ENCODE results near the gene MRPS12.
A peak's percentile ranks its signal among the peaks of the same experiment; 100 is the strongest.

The MRPS12 gene

DNA sequence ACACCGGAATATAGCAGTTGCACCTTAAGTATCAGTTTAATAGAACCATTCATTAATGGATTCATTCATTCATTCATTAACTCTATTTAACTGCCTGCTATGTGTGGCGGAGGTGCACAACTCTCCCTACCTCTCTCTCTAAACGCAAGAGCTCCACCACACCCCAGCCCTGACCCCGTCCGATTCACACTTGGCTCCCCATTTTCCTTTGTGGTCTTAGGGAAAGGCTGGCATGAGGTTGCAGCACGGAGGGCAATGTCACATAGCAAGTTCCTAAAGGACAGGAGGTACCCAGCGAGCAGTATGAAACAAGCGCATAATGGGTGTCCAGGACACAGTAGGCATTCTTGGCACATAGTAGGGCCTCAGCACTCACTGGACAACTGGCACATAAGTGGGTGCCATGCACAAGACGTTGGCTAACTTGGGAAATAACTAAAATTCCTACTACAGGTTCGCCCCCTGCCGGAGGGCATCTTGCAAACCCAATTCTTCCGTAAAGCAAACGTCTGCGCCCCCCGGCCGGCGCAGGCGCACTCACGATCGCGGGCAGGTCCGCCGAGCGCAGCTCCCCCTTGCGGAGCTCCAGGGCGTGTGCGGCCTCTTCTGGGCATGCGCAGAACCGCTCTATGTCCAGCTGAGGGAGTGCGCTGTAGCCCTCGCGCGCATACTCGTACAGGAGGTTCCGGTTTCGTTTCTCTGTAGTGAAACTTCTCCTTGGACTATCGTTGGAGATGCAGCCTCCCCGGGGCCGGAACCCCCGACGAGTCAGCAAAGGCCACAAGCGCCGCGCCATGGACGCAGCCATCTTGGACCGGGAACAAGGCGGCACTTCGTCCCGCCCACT lies 592 bp upstream of the MRPS12 start, which contains the start of gene SARS2 (continued):
- TF ChIP-seq, protein P1, sequence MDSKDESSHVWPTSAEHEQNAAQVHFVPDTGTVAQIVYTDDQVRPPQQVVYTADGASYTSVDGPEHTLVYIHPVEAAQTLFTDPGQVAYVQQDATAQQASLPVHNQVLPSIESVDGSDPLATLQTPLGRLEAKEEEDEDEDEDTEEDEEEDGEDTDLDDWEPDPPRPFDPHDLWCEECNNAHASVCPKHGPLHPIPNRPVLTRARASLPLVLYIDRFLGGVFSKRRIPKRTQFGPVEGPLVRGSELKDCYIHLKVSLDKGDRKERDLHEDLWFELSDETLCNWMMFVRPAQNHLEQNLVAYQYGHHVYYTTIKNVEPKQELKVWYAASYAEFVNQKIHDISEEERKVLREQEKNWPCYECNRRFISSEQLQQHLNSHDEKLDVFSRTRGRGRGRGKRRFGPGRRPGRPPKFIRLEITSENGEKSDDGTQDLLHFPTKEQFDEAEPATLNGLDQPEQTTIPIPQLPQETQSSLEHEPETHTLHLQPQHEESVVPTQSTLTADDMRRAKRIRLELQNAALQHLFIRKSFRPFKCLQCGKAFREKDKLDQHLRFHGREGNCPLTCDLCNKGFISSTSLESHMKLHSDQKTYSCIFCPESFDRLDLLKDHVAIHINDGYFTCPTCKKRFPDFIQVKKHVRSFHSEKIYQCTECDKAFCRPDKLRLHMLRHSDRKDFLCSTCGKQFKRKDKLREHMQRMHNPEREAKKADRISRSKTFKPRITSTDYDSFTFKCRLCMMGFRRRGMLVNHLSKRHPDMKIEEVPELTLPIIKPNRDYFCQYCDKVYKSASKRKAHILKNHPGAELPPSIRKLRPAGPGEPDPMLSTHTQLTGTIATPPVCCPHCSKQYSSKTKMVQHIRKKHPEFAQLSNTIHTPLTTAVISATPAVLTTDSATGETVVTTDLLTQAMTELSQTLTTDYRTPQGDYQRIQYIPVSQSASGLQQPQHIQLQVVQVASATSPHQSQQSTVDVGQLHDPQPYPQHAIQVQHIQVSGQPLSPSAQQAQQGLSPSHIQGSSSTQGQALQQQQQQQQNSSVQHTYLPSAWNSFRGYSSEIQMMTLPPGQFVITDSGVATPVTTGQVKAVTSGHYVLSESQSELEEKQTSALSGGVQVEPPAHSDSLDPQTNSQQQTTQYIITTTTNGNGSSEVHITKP (tag by site-specific recombination; IDR thresholded peaks at IDR 0.05): no peak; the same call in 1 of the 2 replicates
- no peak for TF ChIP-seq OSR2 (tag by site-specific recombination; IDR thresholded peaks at IDR 0.05)
- TF ChIP-seq ZNF416 (tag by site-specific recombination; IDR thresholded peaks at IDR 0.05): no peak
- peak; percentile 84 for TF ChIP-seq ZBTB17 (tag by site-specific recombination; IDR thresholded peaks at IDR 0.05)
- TF ChIP-seq ZNF133 (tag by site-specific recombination; IDR thresholded peaks at IDR 0.05): 0 out of 2 replicates have a peak, but pooled peaks have one; percentile 32
- TF ChIP-seq, protein P2, sequence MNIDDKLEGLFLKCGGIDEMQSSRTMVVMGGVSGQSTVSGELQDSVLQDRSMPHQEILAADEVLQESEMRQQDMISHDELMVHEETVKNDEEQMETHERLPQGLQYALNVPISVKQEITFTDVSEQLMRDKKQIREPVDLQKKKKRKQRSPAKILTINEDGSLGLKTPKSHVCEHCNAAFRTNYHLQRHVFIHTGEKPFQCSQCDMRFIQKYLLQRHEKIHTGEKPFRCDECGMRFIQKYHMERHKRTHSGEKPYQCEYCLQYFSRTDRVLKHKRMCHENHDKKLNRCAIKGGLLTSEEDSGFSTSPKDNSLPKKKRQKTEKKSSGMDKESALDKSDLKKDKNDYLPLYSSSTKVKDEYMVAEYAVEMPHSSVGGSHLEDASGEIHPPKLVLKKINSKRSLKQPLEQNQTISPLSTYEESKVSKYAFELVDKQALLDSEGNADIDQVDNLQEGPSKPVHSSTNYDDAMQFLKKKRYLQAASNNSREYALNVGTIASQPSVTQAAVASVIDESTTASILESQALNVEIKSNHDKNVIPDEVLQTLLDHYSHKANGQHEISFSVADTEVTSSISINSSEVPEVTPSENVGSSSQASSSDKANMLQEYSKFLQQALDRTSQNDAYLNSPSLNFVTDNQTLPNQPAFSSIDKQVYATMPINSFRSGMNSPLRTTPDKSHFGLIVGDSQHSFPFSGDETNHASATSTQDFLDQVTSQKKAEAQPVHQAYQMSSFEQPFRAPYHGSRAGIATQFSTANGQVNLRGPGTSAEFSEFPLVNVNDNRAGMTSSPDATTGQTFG (tag by site-specific recombination; IDR thresholded peaks at IDR 0.05; ENCODE audit: borderline replicate concordance): no peak
- TF ChIP-seq SETDB1 (IDR thresholded peaks at IDR 0.05; ENCODE audit: insufficient read length, low read length): no peak
- TF ChIP-seq ZBTB1 (tag by site-specific recombination; IDR thresholded peaks at IDR 0.05): no peak
- peak; percentile 92; the same call in 1 of the 2 replicates for TF ChIP-seq SP3 (tag by site-specific recombination; IDR thresholded peaks at IDR 0.05)
- no peak for TF ChIP-seq ZNF19 (tag by site-specific recombination; IDR thresholded peaks at IDR 0.05; ENCODE audit: low read depth)
- no peak for TF ChIP-seq ZNF768 (tag by site-specific recombination; IDR thresholded peaks at IDR 0.05)
- no peak for TF ChIP-seq ZNF521 (tag by site-specific recombination; IDR thresholded peaks at IDR 0.05)
- no peak for TF ChIP-seq PRDM1 (tag by site-specific recombination; IDR thresholded peaks at IDR 0.05)
- peak; percentile 89; the same call in 1 of the 2 replicates for TF ChIP-seq ZSCAN16 (tag by site-specific recombination; IDR thresholded peaks at IDR 0.05)
- TF ChIP-seq, protein P3, sequence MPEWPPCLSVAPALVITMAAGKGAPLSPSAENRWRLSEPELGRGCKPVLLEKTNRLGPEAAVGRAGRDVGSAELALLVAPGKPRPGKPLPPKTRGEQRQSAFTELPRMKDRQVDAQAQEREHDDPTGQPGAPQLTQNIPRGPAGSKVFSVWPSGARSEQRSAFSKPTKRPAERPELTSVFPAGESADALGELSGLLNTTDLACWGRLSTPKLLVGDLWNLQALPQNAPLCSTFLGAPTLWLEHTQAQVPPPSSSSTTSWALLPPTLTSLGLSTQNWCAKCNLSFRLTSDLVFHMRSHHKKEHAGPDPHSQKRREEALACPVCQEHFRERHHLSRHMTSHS (tag by site-specific recombination; IDR thresholded peaks at IDR 0.05): no peak
- TF ChIP-seq, protein P4, sequence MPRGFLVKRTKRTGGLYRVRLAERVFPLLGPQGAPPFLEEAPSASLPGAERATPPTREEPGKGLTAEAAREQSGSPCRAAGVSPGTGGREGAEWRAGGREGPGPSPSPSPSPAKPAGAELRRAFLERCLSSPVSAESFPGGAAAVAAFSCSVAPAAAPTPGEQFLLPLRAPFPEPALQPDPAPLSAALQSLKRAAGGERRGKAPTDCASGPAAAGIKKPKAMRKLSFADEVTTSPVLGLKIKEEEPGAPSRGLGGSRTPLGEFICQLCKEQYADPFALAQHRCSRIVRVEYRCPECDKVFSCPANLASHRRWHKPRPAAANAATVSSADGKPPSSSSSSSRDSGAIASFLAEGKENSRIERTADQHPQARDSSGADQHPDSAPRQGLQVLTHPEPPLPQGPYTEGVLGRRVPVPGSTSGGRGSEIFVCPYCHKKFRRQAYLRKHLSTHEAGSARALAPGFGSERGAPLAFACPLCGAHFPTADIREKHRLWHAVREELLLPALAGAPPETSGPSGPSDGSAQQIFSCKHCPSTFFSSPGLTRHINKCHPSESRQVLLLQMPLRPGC (tag by site-specific recombination; IDR thresholded peaks at IDR 0.05): peak; percentile 61; the same call in 1 of the 2 replicates
- TF ChIP-seq, protein P5, sequence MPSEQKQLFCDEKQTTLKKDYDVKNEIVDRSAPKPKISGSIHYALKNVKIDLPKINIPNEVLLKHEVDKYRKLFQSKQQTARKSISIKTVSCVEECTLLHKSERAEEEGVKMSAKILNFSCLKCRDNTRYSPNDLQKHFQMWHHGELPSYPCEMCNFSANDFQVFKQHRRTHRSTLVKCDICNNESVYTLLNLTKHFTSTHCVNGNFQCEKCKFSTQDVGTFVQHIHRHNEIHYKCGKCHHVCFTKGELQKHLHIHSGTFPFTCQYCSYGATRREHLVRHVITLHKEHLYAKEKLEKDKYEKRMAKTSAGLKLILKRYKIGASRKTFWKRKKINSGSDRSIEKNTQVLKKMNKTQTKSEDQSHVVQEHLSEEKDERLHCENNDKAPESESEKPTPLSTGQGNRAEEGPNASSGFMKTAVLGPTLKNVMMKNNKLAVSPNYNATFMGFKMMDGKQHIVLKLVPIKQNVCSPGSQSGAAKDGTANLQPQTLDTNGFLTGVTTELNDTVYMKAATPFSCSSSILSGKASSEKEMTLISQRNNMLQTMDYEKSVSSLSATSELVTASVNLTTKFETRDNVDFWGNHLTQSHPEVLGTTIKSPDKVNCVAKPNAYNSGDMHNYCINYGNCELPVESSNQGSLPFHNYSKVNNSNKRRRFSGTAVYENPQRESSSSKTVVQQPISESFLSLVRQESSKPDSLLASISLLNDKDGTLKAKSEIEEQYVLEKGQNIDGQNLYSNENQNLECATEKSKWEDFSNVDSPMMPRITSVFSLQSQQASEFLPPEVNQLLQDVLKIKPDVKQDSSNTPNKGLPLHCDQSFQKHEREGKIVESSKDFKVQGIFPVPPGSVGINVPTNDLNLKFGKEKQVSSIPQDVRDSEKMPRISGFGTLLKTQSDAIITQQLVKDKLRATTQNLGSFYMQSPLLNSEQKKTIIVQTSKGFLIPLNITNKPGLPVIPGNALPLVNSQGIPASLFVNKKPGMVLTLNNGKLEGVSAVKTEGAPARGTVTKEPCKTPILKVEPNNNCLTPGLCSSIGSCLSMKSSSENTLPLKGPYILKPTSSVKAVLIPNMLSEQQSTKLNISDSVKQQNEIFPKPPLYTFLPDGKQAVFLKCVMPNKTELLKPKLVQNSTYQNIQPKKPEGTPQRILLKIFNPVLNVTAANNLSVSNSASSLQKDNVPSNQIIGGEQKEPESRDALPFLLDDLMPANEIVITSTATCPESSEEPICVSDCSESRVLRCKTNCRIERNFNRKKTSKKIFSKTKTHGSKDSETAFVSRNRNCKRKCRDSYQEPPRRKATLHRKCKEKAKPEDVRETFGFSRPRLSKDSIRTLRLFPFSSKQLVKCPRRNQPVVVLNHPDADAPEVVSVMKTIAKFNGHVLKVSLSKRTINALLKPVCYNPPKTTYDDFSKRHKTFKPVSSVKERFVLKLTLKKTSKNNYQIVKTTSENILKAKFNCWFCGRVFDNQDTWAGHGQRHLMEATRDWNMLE (tag by site-specific recombination; conservative IDR thresholded peaks at IDR 0.05; ENCODE audit: low read depth): peak; percentile 50; the same call in 1 of the 2 replicates
- TF ChIP-seq ZFP37 (tag by site-specific recombination; IDR thresholded peaks at IDR 0.05): peak; percentile 98
- peak; percentile 85 for TF ChIP-seq ZBTB7A (tag by site-specific recombination; IDR thresholded peaks at IDR 0.05; ENCODE audit: low read depth)
- peak; percentile 76 for TF ChIP-seq ZNF610 (tag by site-specific recombination; IDR thresholded peaks at IDR 0.05; ENCODE audit: borderline replicate concordance)
- peak; percentile 91 for TF ChIP-seq IKZF3 (tag by site-specific recombination; IDR thresholded peaks at IDR 0.05)
- TF ChIP-seq ZNF157 (tag by site-specific recombination; IDR thresholded peaks at IDR 0.05): no peak

All from HEK293 (cell line).